ENCODE results near the gene BTBD9.

The BTBD9 gene

GRCh38 chr6:38160831-38161230 lies 478.9 kb downstream of the BTBD9 start:
- no peak for DNase-seq (ENCODE audit: low spot score)

GRCh38 chr6:38159596-38159995 lies 480.1 kb downstream of the BTBD9 start:
- no peak for DNase-seq (ENCODE audit: low spot score)

GRCh38 chr6:38158762-38159350 lies 480.9 kb downstream of the BTBD9 start:
- DNase-seq (ENCODE audit: low spot score) = no peak

GRCh38 chr6:38157905-38158304 lies 481.8 kb downstream of the BTBD9 start:
- no peak for DNase-seq (ENCODE audit: low spot score)

GRCh38 chr6:38156818-38157565 lies 482.7 kb downstream of the BTBD9 start:
- no peak for DNase-seq (ENCODE audit: low spot score)

- no peak for DNase-seq (ENCODE audit: low spot score)
Measured at GRCh38 chr6:38155621-38156204, 484.0 kb downstream of the BTBD9 start.

- DNase-seq (ENCODE audit: low spot score) = no peak
Measured at GRCh38 chr6:38155144-38155543, 484.6 kb downstream of the BTBD9 start.

- no peak for DNase-seq (ENCODE audit: low spot score)
Measured at GRCh38 chr6:38154731-38155130, 485.0 kb downstream of the BTBD9 start.

- DNase-seq (ENCODE audit: low spot score) = no peak
Measured at GRCh38 chr6:38153798-38154345, 485.9 kb downstream of the BTBD9 start.

- DNase-seq (ENCODE audit: low spot score) = no peak
Measured at GRCh38 chr6:38153076-38153797, 486.5 kb downstream of the BTBD9 start.

- no peak for DNase-seq (ENCODE audit: low spot score)
Measured at GRCh38 chr6:38152620-38153019, 487.1 kb downstream of the BTBD9 start.

GRCh38 chr6:38151580-38152500 lies 487.9 kb downstream of the BTBD9 start:
- no peak for DNase-seq (ENCODE audit: low spot score)

- no peak for DNase-seq (ENCODE audit: low spot score)
Measured at GRCh38 chr6:38150681-38151296, 488.9 kb downstream of the BTBD9 start.

GRCh38 chr6:38150021-38150420 lies 489.7 kb downstream of the BTBD9 start:
- DNase-seq (ENCODE audit: low spot score) = no peak

GRCh38 chr6:38149531-38149930 lies 490.2 kb downstream of the BTBD9 start:
- DNase-seq (ENCODE audit: low spot score) = no peak

- DNase-seq (ENCODE audit: low spot score) = no peak
Measured at GRCh38 chr6:38148606-38149005, 491.1 kb downstream of the BTBD9 start.

GRCh38 chr6:38146734-38147027 lies 493.0 kb downstream of the BTBD9 start:
- DNase-seq (ENCODE audit: low spot score) = no peak

- no peak for DNase-seq (ENCODE audit: low spot score)
Measured at GRCh38 chr6:38146021-38146733, 493.6 kb downstream of the BTBD9 start.

GRCh38 chr6:38144365-38144945 lies 495.3 kb downstream of the BTBD9 start:
- DNase-seq (ENCODE audit: low spot score) = no peak

Data from SW480 (cell line).